Activated T-cell treated with anti-CD3 and anti-CD28 coated beads, Interleukin-2, amount 50 U/mL, for 48 hours (primary cell): Measurements from ENCODE around the gene MAP4K2.
A peak's percentile ranks its signal among the peaks of the same experiment; 100 is the strongest.

Experiments used
- DNase-seq, 2 experiments: peaks; one replicate each; pipeline ENCODE4 v3.0.0-alpha.2; 2020

MAP4K2 gene

DNA sequence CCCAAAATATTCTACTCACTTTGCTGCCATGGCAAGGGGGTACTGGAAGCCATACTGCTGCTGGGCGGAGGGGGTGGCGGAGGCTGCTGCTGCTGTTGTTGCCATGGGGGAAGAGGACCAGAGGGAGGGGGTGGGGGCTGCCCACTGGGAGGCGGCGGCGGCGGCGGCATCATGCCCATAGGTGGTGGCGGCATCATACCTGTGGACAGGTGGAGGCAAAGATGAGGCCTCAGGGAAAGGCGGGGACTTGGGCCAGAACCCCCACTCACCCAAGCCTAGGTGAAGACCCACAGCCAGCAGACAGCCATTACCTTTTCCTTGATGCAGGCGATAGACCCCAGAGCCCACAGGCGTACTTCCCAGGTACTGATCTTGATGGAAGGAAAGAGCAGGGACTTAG lies 36.1 kb downstream of the MAP4K2 start:
- DNase-seq: no peak

DNA sequence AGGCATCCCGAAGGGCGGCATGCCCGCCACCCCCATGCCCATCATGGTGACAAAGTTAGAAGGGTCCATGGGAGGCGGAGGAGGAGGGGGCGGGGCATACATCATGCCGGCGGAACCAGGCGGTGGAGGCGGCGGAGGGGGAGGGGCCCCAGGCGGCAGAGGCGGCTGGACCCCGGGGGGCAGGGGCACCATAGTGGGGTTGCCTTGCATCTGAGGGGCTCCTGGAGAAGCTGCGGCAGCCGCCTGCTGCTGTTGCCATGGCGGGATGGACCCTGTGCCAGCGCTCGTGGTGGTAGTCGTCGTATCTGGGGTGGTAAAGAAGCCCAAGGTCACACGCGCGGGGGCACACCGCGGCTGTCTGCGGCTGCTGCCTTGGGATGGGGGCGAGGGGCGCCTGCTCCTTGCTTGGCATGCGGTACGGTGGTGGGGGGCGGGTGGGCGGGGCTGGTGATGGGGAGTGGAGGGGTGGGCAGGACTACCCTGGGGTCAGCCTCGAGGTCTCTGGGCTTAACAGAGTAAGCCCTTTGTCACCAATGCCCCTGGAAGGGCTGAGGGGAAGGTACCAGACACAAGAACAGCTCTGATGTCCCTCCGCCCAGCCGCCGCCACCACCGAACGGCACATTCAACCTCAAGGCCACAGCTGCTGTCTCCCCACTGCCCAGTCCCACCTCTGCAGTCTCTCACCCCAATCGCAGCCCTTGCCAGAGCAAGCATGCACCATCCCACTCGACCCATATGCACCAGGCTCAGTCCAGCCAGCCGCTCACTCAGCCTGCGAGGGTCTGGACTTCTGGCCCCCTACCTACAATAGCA lies 37.0 kb downstream of the MAP4K2 start:
- DNase-seq: no peak

DNA sequence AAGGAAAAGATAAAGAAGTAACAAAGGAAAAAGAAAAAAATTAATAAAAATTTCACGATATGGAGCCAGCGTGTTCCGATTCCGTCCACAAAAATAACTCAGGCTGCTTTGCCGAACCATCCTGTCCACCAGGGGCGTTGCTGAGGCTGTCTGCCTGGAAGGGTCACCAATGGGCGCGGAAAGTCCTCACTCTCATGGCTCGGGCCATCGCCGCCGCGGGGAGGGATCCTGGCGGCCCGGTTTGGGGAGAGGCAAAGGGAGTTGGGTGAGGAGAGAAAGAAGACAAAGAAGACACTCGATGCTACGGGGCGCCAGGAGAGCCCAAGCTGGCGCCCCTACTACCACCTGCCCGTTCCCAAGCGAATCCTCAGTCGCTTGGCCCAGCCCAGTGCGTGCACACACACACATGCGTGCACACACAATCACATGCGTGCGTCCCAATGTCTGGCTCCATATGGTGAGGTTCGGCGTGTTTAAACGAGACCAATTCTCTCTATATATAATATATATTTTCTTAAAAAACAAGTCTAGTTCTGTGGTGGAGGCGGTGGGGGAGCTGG lies 37.6 kb downstream of the MAP4K2 start:
- DNase-seq: no peak

DNA sequence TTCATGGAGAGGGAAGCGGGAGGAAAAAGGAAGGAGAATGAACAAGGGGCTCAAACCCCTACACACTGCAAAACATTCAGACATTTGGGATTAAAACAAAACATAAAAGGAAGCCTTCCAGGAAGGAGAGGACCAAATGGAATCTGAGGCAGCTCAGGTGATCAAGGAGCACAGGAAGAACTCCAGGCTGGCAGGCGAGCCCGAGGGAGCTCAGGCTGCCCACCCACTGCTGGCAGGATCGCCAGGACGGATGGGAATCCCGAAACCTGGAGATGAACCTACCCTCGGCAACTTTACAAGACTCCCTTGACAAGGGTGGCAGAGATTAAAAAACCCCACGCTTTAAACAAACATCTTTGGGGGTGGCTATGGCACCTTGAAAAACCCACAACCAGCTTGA lies 38.3 kb downstream of the MAP4K2 start:
- DNase-seq: no peak

DNA sequence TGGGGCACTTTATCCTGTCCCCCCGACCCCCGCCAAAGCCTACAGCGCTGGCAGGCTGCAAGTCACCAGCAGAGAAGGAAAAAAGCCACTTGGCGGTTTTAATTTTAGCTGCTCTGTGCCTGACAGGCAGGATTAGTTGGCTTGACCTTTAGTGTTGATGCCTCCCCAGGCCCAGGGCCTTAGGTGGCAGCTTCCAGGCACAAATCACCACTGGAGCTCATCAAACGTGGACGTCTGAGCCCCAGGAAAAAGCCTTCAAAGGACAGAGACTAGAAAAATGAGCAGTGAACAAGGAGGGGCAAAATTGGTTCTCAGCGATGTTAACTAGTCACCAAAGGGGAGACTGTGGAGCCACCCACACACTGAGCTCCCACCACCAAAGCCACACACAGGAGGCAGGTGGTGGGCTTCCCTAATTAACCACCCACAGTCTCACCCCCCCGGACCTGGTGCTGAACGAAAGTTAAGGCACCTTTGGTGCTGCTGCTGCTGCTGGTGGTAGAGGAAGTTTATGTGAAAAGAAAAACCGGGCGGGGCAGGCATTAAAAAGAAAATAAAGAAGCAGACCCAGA lies 38.9 kb downstream of the MAP4K2 start:
- peak; percentile 53 to 57 for DNase-seq

DNA sequence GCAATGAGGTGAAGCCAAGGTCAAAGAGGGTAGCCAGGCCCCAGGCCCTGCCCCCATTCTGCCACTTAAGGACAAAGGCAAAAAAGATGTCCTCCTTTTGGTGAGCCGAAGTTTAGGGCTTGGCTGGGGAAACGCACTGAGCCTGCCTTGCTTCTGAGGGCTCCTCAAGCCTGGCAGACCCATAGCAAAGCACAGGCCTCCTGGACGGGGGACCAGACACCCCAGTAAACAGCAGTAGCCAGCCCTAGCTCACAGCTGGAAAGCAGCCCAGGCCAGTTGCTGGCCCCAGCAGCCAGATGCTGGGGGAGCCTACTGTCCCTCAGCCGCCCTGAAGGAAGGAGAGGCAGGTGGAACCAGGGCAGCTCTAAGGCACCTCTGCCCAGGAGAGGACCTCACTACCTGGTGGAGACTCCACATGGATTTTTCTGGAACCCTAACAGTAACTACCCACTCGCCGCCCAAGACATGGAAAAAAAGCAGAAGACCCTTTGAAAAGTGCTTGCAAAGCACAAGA lies 39.4 kb downstream of the MAP4K2 start:
- DNase-seq: no peak

DNA sequence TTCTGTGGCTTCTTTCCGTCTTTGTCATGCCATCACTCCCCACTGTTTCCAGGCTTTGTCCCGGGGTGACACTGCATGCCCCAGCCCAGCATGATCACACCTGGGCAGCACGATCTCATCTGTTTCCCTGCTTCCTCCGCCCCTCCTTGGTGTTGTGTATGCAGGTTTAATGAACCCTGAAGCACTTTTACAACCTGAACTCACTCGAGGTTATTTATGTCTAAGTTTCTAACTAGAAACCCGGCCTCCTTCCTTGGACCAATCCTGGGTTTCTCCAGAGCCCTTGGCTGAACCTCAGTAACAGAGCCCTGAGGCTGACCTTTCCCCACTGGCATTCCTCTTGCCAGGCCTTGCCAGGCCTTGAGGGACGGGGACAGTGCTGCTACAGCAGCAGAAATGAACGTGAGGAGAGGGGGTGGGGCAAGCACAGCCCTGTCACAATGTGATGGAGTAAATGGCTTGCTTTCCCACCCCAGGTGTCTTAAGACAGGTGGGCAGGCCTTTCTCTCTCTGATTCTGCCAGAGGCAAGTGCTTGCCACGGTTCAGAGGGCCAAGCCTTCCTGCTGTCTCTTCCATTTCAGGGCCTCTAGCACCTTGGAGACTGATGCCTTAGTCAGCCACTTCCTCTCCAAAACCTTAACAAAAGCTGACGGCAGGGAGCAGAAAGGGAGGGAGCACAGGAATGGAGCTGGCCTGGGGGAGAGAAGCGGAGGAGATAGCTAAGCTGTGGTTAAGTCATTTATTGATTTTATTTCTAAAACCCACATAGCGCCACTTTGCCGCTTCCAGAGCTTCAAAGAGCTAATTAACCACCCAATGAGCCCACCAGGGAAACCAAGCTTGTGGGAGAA lies 40.1 kb downstream of the MAP4K2 start:
- DNase-seq: no peak

DNA sequence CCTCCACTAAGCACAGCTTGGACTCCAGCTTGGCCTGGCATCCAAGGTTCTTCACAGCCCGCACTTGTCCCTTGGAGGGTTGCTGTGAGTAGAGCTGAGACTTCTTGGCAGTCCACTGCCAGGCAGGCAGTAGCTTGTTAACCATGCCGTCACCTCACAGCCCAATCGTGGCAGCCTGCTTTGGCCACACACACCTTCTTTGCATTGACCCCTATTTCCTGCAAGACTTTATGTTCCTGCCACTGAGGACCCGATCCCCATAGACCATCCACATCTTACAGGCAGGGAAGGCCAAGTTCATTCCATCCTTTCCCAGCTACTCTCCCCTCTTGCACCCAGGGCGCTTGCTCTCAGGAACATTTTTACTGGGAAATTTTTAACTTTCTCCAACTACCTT lies 40.7 kb downstream of the MAP4K2 start:
- DNase-seq: peak in 1 of 2 experiments; percentile 49

DNA sequence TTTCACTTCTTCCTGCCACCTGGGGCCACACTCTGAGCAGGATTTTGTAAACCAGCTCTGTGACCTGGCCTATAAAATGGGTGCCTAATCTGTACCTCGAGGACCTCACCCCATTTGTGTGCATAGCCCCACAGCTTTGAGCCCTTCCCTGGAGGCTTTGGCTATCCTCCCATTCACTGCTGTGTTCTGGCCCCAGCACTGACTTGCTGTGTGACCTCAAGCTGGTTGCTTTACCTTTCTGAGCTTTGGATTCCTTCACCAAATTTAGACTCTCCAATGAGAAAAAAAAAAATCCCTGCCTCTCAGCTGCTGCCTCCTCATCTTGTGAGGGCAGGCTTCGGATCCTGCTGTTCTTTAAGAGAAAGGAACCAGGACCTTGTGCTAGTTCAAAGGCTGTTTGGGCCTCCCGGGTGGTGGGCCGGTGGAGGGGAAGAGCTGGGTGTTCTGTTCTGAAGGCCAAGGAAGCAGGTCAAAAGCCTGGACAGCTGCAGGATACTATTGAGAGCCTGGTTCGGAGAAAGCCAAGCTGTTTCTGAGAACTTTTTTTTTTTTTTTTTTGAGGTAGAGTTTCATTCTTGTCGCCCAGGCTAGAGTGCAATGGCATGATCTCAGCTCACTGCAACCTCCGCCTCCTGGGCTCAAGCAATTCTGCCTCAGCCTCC lies 42.1 kb downstream of the MAP4K2 start:
- DNase-seq: no peak

DNA sequence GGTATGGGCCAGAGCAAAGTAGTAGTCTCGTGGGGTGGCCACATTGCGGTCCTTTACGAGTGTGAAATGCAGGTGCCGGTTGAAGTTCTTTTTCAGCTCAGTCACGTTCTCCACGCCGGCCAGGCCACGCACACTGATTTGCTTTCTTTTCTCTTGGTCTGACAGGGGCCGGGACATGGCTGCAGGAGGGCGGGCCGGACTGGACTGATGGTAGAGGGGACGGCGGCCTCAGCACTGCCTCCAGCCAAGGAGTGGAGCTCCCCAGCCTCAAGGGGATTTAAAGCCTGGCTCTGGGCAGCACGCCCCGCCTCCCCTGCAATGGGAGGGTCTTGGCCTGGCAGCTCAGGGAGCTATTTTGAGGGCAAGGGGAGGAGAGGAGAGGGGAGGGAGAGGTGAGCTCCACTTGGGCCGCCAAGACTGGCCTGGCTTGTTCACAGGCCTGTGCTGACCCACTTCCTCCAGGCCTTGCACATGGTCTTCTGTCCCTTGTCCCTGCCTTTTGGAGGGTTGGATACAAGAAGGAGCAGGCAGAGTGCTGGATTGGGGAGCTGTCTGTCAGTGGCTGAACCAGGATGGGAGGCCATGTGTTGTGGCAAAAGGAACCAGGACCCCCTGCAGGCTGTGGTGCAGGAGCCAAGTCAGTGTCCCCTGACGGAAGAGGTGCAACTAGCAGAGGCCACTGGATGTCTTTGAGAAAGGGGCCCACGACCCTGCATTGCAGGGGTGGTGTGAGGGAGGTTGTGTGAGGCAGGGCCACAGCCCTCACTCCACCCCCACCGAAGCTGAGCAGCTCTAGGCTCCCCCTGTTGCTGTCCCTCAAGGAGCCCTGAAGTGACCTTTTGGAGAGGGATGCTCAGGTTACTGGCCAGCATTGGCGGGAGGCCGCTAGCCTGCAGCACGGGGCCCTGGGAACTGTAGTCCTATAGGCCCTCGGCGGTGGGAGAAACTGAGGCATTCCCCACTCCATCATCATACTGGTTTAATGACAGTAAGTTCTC lies 43.0 kb downstream of the MAP4K2 start, which contains the start of gene PYGM:
TSS of gene PYGM (minus strand) at position 253 of the 998 bp plus-strand sequence. CDS start at position 177, 76 bp downstream.
- peak in 1 of 2 experiments; percentile 52 for DNase-seq

DNA sequence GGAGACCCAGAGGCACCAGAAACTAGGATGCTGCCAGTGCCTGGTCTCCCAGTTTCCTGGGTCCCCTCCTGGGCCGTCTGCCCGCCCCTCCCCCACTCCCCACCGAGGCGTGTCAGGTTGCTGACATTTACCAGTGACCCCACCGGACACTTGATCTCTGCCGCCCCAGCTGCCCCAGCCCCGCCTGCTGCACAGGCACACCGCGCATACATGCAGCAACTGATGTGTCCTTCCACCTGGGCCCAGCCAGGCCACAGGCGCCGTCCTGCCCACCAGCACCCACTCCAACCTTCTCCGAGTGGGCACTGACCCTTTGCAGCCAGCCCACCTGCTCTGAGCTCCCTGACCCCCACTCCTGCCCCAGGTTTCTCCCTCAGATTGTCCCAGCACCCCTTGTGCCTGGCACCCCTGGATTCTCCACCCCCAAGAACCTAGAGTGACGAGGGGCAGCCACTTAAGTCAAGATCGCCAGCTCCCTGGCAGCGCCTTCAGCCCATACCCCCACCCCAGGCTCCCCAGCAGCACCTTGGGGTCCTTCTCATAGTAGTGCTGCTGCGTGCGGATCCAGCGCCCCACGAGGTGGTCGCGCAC lies 43.8 kb downstream of the MAP4K2 start:
- DNase-seq: no peak

DNA sequence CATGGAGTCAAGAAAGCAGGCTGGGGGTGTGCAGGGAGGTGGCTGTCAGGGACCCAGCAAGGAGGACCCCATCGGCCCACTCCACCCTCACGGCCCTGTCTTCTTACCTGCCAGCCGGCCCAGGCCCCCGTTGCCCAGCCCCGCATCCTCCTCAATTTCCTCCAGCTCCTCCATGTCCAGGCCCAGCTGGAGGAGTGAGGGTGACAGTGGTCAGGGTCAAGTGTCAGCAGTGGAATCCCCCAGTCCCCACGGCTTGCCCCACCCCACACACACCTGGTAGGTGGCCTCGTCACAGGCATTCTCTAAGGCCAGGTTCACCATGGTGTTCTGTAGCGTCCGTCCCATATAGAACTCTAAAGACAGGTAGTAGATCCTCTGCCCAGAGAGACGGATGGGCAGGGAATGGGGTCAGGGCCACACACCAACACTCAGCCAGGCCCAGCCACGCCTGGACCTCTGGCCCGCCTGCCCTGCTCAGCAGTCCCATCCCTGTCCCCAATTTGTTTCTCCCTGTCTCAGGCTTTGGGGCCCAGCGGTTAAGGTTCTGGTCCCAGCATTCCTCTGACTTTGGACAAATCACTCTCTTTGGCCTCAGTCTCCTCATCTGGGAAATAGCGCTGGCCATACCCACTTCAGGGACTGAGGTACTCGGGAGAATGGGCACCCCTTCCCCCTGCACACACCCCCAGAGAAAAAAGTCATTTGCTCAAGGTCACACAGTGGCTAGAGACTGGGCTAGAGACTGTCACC lies 44.5 kb downstream of the MAP4K2 start:
- DNase-seq: no peak

DNA sequence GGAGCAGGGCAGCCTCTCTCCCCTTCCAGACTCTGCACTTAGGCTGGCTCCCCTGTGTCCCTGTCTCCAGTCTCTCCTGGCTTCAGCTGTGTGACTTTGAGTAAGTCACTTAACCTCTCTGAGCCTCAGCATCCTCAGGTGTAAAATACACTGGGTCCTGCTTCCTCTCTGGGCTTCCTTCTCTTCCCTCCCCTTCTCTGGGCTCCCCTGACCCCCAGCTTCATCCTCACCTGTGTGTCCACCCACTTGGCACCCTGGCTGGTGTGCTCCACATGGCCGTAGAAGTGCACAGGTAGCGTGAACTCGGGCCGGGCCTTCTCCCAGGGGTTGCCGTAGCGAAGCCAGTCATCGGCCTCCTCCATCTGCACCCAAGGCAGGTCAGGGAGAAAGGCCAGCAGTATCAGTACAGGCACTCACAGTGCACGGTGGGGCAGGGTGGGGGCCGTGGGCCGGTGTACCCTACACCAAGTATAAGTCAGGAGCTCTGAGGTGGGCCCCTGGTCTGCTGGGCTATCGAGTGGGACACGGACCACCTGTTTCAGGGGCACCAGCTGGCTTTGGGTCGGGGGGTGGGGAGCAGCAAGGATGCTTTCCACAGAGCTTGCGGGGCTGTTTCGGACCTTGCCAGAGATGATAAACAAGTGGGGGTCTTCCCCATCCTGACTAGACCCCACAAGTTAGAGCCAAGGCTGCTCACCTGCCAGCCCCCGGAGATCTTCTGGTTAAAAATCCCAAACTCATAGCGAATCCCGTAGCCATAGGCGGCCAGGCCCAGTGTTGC lies 45.3 kb downstream of the MAP4K2 start:
- DNase-seq: no peak

DNA sequence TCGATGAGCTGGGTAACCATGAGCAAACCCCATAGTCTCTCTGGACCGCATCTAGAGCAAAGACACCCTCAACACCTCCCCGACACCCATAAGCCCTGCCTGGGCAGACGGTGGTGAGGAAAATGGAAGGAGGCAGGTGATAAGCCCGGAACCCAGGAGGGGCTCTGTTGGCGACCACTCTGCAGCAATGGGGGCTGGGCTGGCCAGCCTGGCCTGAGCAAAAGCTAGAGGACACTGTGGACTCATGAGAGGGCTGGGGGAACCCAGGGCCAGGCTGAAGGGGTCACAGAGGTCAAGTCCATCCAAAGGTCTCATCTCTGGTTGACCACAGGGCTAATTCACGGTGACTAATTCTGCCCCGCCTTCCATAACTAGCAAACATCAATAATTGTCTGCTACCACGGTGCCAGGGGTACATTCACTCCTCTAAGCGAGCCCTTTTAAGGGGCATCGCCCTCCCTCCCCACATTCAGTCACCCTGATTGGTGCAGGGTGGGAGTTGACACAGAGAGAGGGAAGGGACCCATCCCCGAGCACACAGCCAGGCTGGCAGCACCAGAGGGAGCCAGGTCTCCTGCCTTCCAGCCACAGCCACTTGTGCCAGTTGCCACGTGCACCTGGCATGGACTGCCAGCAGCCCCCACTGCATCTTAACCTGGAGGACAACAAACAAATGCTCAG lies 47.2 kb downstream of the MAP4K2 start:
- DNase-seq: no peak

DNA sequence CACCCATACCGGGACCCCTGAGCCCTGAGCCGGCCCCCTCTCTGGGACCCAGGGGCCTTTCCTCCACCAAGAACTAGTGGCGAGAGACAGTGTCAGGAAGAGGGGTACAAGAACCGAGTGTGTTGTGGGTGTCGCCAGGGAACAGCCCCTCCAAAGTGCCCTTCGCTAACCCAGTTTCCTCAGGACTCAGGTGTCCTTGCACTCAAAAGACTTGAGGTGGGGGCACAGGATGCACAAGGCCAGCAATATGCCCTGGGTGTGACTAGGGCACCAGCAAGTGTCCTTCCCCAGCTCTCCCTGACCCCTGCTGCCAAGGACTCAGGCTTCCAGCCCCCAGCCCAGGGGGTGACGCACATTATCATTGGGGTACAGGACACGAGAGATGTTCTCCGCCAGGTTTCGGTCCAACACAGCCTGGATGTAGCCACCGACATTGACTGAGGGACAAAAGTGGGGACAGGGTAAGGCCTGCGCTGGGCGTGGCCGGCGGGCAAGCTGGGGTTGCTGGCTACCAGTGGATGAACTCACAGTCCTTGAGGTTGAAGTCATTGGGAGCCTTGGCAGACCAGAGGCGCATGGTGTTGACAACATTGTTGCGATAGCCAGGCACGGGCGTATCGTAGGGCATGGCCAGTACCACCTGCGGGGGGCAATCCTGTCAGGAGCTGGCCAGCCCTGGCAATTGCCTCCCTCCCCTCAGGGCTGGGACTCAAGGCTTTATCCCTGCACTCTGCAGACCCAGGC lies 47.9 kb downstream of the MAP4K2 start:
- DNase-seq: no peak

DNA sequence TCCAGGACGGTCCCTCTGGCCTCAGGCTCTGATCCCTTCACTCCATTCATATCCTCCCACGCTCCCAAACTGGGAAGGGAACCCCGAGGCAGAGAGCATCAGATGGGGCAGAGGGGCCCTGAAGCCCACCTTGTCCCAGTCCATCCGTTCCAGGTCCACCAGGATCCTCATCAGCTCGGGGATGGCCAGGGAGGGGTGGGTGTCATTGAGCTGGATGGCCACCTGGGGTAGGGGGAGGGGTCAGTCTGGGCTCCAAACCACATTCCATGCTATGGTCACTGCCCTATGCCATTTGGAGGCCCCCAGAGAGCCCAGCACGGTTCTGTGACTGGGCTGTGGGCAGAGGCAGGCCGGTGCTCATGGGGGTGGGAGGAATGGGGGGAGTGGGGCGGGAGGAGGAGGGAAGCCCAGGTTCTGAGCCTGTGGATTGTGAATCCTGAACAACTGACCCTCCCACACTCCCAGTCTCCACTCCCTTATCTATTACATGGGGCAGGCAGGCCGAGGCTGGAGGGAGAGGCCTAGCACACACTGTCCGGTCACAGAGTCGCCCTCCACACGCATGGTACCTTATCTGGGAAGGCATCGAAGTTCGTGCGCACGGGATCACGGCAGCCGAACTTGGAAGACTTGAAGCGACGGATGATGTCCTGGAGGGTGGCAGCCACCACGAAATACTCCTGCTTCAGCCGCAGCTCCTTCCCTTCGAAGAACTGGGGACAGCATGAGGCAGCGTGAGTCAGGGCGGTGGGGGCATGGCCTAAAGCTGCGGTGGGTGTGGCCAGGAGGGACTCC lies 48.7 kb downstream of the MAP4K2 start:
- no peak for DNase-seq
